ENCODE data around the gene GLIS1. TPM values are rescaled to one million over a fixed set of nuclear protein-coding genes. Genes with fewer than 3 reads are reported as not detected.

The GLIS1 gene
- total RNA-seq, 1 donor from 2014 or later = 0.16 TPM

DNA sequence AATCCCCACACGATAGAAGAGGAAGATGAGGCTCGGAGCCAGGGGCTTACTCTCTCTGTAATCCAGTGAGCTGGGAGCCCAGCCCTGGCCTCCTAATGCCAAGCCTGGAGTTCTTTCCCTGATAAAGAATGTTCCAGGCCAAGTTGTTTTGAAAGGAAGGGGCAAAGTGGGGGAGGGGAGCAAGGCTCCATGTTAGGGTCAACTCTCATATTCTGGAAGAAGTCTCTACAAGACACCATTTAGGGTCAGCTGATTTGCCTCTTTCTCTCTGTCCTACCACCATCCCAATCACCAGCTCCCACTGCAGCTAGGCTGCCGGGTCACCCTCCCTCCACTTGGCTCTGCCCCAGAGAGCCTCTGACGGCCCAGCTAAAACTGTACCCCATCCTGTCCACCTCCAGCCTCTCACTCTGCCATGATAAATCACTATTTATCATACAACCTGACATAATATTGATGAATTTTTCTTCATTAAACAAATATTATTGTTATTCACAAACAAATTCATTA lies 95.0 kb downstream of the GLIS1 start:
- DNase-seq = no peak
- TF ChIP-seq, protein P1, sequence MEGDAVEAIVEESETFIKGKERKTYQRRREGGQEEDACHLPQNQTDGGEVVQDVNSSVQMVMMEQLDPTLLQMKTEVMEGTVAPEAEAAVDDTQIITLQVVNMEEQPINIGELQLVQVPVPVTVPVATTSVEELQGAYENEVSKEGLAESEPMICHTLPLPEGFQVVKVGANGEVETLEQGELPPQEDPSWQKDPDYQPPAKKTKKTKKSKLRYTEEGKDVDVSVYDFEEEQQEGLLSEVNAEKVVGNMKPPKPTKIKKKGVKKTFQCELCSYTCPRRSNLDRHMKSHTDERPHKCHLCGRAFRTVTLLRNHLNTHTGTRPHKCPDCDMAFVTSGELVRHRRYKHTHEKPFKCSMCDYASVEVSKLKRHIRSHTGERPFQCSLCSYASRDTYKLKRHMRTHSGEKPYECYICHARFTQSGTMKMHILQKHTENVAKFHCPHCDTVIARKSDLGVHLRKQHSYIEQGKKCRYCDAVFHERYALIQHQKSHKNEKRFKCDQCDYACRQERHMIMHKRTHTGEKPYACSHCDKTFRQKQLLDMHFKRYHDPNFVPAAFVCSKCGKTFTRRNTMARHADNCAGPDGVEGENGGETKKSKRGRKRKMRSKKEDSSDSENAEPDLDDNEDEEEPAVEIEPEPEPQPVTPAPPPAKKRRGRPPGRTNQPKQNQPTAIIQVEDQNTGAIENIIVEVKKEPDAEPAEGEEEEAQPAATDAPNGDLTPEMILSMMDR (IDR thresholded peaks at IDR 0.05; ENCODE audit: borderline replicate concordance) = no peak

DNA sequence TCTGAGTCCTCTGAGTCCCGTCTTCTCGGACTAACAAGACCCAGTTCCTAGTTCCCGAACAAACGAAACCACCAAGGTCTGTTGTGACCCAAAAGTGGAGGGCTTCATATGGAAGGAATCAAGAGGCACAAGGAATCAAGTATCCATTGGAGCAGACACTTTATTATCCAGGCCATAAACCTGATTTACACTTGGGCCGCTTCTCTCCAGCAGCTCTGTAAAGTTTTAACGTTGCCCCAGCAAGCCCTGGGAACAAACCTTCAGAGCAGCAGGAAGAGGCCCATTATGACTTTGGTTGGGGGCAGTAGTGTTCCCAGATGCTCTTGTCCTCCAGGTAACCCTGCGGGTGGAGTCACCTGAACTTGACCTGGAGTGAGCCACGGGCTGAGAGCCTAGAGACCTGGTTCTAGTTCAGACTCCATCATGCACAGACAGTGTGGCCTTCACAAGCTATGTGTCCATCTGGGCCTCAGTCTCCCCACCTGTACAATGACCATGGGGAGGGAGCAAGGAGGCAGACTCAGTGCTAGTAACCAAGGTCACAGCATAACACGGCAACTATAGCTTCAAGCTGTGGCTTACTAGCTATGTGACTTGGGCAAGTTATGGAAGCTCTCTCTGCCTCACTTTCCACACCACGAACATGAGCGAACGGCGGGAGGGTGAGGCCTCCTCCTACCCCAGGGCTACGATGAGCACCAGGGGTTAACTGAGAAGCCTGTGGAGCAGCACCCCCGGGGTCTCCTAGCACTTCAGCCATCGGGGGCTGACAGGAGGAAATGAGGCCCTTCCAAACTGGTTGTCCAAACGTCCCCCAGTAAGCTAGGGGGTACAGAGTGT lies 95.7 kb downstream of the GLIS1 start:
- Histone ChIP-seq H3K4me3 (no peak overlapping the region), H3K4me1 (no peaks in the 10 kb centered on the region), H3K36me3 (no peaks in the 10 kb centered on the region), H3K27ac (replicated peaks) (no peak overlapping the region), H3K27me3 (ENCODE audit: low read depth) (peaks cover 25% of the 10 kb centered on the region), H3K9me3 (replicated peaks) (no peaks in the 10 kb centered on the region)
- TF ChIP-seq, protein P1 (IDR thresholded peaks at IDR 0.05; ENCODE audit: borderline replicate concordance) = no peak
- DNase-seq = no peak
- intact Hi-C loops (cut with micrococcal nuclease) = no loop called here

More for the DNA sequence above, 95.0 kb downstream of the GLIS1 start:
- intact Hi-C loops (cut with micrococcal nuclease) = no loop called here
- no peaks in the 10 kb centered on the region for H3K4me1 ChIP-seq
- H3K27me3 ChIP-seq (ENCODE audit: low read depth) = peaks cover 20% of the 10 kb centered on the region
- no peaks in the 10 kb centered on the region for H3K9me3 ChIP-seq (replicated peaks)
- H3K27ac ChIP-seq (replicated peaks) = no peak overlapping the region
- H3K4me3 ChIP-seq = no peak overlapping the region
- no peaks in the 10 kb centered on the region for H3K36me3 ChIP-seq

DNA sequence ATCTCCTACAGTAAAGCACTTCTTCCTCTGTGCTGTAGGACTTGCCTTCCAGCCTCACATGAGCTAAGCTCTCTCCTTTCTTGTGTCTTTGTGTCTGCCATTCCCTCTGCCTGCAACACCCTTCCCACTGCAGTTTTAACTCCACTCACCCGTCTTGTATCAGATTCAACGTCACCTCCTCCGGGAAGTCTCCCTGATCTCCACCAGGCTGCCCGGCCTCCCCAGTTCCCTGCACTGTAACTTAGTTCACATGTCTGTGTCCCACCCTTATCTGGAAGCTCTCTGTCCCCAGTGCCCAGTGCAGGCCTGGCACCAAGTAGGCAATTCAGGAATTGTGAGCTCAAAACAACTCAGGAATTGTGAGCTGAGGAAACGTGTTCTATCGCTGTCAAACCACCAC lies 96.4 kb downstream of the GLIS1 start:
- Histone ChIP-seq H3K9me3 (replicated peaks) (no peaks in the 10 kb centered on the region), H3K27me3 (ENCODE audit: low read depth) (peaks cover 21% of the 10 kb centered on the region), H3K36me3 (no peaks in the 10 kb centered on the region), H3K4me1 (no peaks in the 10 kb centered on the region), H3K27ac (replicated peaks) (no peak overlapping the region), H3K4me3 (no peak overlapping the region)
- intact Hi-C loops (cut with micrococcal nuclease) = no loop called here
- DNase-seq = no peak
- TF ChIP-seq, protein P1 (IDR thresholded peaks at IDR 0.05; ENCODE audit: borderline replicate concordance) = no peak

DNA sequence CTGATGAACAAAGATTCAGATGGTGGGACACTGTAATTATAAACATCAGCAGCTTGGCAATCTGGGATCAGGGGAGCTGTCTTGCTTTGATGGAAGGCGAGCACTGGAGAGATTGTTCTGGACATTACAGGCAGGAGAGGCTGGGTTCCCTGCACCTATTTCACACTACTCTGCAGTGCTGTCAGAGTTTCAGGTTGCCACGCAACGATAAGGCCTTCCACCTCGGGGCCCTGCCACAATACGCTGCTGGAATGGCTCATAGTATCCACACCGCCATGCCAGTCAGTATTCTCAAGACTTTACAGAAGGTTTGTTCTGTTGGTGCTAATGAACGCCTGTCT lies 96.8 kb downstream of the GLIS1 start:
- no peak for DNase-seq

DNA sequence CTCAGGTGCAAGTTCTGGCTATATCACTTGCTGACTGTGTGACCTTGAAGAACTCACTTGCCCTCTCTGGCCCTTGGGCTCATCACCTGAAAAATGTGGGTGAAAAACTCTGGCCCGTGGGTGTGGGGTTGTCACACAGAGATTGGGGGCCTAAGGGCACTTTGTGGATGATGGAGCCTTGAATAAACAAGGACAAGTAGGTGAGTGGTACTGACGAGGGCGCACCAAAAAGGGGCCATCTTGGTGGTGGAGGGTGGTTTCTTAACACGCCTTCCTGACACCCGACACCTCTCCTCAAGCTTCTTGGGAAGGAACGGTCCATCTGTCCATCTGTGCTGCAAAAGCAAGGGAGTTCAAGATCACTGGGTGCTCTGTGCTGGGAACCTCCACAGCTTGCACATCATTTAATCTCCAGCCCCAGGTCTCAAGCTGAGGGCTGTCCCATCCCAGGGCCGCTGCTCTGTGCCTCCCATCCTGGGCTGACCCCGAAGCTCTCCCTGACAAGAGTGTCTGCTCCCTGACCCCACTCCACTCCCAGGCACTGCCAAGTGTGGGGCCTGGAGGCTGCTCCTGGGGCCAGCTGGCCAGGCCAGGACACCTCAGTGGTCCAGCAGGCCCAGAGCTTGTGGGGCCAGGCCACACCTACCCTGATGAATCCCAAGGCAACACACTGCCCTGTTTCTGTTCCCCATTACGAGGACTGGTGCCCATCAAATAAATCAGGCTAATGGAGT lies 97.3 kb downstream of the GLIS1 start:
- DNase-seq = no peak

More for the DNA sequence above, 96.8 kb downstream of the GLIS1 start:
- no peaks in the 10 kb centered on the region for H3K4me1 ChIP-seq
- peaks cover 19% of the 10 kb centered on the region for H3K27me3 ChIP-seq (ENCODE audit: low read depth)
- no peak overlapping the region for H3K4me3 ChIP-seq
- no peak overlapping the region for H3K27ac ChIP-seq (replicated peaks)
- no peaks in the 10 kb centered on the region for H3K36me3 ChIP-seq
- TF ChIP-seq, protein P1 (IDR thresholded peaks at IDR 0.05; ENCODE audit: borderline replicate concordance) = no peak
- intact Hi-C loops (cut with micrococcal nuclease) = no loop called here
- no peaks in the 10 kb centered on the region for H3K9me3 ChIP-seq (replicated peaks)

More for the DNA sequence above, 97.3 kb downstream of the GLIS1 start:
- no peak overlapping the region for H3K4me3 ChIP-seq
- intact Hi-C loops (cut with micrococcal nuclease) = no loop called here
- no peaks in the 10 kb centered on the region for H3K4me1 ChIP-seq
- no peaks in the 10 kb centered on the region for H3K9me3 ChIP-seq (replicated peaks)
- H3K27me3 ChIP-seq (ENCODE audit: low read depth) = peaks cover 21% of the 10 kb centered on the region
- no peak overlapping the region for H3K27ac ChIP-seq (replicated peaks)
- TF ChIP-seq, protein P1 (IDR thresholded peaks at IDR 0.05; ENCODE audit: borderline replicate concordance) = no peak
- H3K36me3 ChIP-seq = no peaks in the 10 kb centered on the region
